ENCODE data around the gene CDK3. TPM values are rescaled to one million over a fixed set of nuclear protein-coding genes. Genes with fewer than 3 reads are reported as not detected.

Gene CDK3
- total RNA-seq, 1 experiment from 2014 or later = 7.1 TPM

DNA sequence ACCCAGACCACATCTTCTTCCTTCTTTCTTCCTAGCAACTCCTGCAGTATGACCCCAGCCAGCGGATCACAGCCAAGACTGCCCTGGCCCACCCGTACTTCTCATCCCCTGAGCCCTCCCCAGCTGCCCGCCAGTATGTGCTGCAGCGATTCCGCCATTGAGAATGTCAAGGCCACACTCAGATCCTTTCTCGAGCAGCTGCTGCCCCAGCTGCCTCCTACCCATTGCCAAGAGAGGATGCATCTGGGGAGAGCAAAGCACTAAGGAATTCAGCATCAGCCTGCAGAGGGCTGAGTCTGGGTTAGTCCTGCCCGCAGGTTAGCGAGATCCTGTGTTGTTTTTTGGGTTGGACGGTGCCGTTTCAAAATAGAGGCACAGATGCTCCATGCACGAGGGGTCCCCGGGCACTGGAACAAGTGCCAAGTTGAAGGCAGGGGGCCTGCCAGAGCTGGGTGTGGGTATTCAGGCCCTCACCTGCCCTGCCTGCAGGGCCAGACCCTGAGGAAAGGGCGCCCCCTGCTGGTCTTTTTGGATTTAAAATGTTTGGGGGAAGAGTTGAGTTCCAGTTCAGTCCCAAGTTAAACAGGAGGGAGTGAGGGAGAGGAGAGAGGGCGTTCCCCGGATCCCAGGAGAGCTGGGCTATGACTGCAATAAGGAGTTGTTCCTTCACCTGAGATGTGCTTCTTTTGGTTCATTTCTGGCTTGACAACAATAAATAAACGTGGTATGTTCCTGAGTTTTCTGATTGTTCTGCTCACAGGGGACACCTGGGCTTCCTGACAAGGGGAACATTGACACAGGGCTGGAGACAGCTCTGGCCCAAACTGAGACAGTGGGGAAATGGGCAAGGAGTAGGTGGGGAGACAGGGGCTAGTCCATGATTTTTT lies 4.9 kb downstream of the CDK3 start (continued):
- no peak for TF ChIP-seq CBX3 (IDR thresholded peaks at IDR 0.05; ENCODE audit: low read depth)
- TF ChIP-seq FOSL1 (IDR thresholded peaks at IDR 0.05; ENCODE audit: low read depth) = no peak
- peak; percentile 97 for TF ChIP-seq RAD21 (IDR thresholded peaks at IDR 0.05; ENCODE audit: low read depth)
- no peak for TF ChIP-seq CEBPB (IDR thresholded peaks at IDR 0.05; ENCODE audit: low read depth)
- TF ChIP-seq TCF7L2 (IDR thresholded peaks at IDR 0.05; ENCODE audit: borderline replicate concordance, extremely low read depth, insufficient read depth, insufficient read length) = no peak
- TF ChIP-seq, protein P1, sequence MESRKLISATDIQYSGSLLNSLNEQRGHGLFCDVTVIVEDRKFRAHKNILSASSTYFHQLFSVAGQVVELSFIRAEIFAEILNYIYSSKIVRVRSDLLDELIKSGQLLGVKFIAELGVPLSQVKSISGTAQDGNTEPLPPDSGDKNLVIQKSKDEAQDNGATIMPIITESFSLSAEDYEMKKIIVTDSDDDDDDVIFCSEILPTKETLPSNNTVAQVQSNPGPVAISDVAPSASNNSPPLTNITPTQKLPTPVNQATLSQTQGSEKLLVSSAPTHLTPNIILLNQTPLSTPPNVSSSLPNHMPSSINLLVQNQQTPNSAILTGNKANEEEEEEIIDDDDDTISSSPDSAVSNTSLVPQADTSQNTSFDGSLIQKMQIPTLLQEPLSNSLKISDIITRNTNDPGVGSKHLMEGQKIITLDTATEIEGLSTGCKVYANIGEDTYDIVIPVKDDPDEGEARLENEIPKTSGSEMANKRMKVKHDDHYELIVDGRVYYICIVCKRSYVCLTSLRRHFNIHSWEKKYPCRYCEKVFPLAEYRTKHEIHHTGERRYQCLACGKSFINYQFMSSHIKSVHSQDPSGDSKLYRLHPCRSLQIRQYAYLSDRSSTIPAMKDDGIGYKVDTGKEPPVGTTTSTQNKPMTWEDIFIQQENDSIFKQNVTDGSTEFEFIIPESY (IDR thresholded peaks at IDR 0.05; ENCODE audit: extremely low read depth, insufficient replicate concordance, low read length) = no peak
- no peak for TF ChIP-seq SP1 (IDR thresholded peaks at IDR 0.05; ENCODE audit: low read depth)
- TF ChIP-seq EGR1 (IDR thresholded peaks at IDR 0.05; ENCODE audit: low read depth) = no peak
- TF ChIP-seq SIN3A (IDR thresholded peaks at IDR 0.05; ENCODE audit: low read depth) = no peak
- TF ChIP-seq EZH2phosphoT487 (IDR thresholded peaks at IDR 0.05; ENCODE audit: borderline replicate concordance) = no peak
- no peak for TF ChIP-seq ELF1 (IDR thresholded peaks at IDR 0.05; ENCODE audit: borderline replicate concordance, low read depth)
- no peak for TF ChIP-seq JUND (IDR thresholded peaks at IDR 0.05)
- TF ChIP-seq EZH2 (IDR thresholded peaks at IDR 0.05) = no peak
